Vagina (tissue), 2 donors: Measurements from ENCODE around the gene CISD3.

Experiments used
- POLR2AphosphoS5 ChIP-seq, 2 donors: sonication (generic); formaldehyde crosslinking; IDR thresholded peaks; one replicate each; pipeline ENCODE4 v1.9.0; 2017; ENCODE audit warnings: antibody characterized with exemption in 2 of 2, mild to moderate bottlenecking in 2 of 2, low read depth in 1 of 2; ENCODE audit not compliant: insufficient read depth in 1 of 2
- TF ChIP-seq, protein P1 (sequence below), 3 experiments: fragments of 450-650 bp in 2 of 3; fragments of 200-600 bp in 1 of 3; sonication (generic) in 1 of 3; IDR thresholded peaks; one replicate each; pipeline ENCODE4 v1.5.1; 2017 to 2019; ENCODE audit warnings: antibody characterized with exemption in 3 of 3, mild to moderate bottlenecking in 2 of 3, moderate library complexity in 2 of 3

DNA sequence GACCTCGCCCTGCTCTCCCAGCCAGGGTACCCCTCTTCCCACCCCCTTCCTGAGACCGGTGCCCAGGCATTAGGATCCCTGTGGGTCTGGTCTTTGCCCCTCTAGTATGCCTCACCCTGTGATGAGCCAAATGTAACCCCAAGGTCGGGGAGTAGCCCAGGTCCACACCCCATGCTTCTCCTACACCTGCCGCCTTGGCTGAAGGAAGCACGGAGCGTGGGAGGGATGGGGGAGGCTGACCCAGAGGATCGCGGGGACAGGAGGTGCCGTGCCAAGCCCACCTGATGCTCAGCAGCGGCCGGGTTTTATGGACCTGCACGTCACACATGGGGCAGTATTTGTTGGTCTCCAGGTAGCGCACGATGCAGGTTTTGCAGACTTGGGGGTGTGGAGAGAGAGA lies 9.2 kb downstream of the CISD3 start:
- TF ChIP-seq, protein P1, sequence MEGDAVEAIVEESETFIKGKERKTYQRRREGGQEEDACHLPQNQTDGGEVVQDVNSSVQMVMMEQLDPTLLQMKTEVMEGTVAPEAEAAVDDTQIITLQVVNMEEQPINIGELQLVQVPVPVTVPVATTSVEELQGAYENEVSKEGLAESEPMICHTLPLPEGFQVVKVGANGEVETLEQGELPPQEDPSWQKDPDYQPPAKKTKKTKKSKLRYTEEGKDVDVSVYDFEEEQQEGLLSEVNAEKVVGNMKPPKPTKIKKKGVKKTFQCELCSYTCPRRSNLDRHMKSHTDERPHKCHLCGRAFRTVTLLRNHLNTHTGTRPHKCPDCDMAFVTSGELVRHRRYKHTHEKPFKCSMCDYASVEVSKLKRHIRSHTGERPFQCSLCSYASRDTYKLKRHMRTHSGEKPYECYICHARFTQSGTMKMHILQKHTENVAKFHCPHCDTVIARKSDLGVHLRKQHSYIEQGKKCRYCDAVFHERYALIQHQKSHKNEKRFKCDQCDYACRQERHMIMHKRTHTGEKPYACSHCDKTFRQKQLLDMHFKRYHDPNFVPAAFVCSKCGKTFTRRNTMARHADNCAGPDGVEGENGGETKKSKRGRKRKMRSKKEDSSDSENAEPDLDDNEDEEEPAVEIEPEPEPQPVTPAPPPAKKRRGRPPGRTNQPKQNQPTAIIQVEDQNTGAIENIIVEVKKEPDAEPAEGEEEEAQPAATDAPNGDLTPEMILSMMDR (IDR thresholded peaks at IDR 0.05) = no peak
- no peak for TF ChIP-seq POLR2AphosphoS5 (IDR thresholded peaks at IDR 0.05; ENCODE audit: insufficient read depth in 1 of 2, low read depth in 1 of 2)
